HepG2 (cell line): ENCODE results near the gene TAS1R3. TPM values are rescaled to one million over a fixed set of nuclear protein-coding genes. Genes with fewer than 3 reads are reported as not detected.

ENCODE experiments used
- ATAC-seq: fragments of 200-7000 bp; cut with Tn5 transposase; 3 replicates; pipeline ENCODE4 v1.9.1; 2020; ENCODE audit warnings: mild to moderate bottlenecking, moderate library complexity
- BruUV-seq: library from RNA; stranded (reverse); fragments of 400-500 nt; replicated peaks from 2 replicates; lab custom pipeline; 2021; lab: Mats Ljungman, UMichigan
- CTCF ChIA-PET: fragments of 300-600 bp; formaldehyde crosslinking; extraction: SDS; loops from one replicate; lab custom pipeline; 2021; ENCODE audit warnings: low total read pairs, inconsistent platforms, low intra/inter-chr PET ratio; lab: Yijun Ruan, JAX
- POLR2A ChIA-PET: fragments of 350-600 bp; sonication (Branson Sonifier 250); formaldehyde crosslinking; loops from one replicate; lab custom pipeline; 2020; ENCODE audit warnings: antibody characterized with exemption, inconsistent platforms; lab: Yijun Ruan, JAX
- DNase-seq: peaks from one replicate; pipeline ENCODE4 v3.0.0-alpha.2; 2015; ENCODE audit warnings: low spot score
- FAIRE-seq: peaks from 3 replicates; lab custom pipeline; 2011; peaks lifted over from hg19 to GRCh38; lab: Jason Lieb, UNC
- H2AFZ ChIP-seq: one replicate; pipeline ENCODE4 v1.6.1; 2011; ENCODE audit warnings: low read length, inconsistent platforms
- H3K27ac ChIP-seq: fragments of 300-600 bp; 3 replicates; pipeline ENCODE4 v1.8.0; 2011; ENCODE audit warnings: mixed run types, mild to moderate bottlenecking, mixed read lengths, low read length, inconsistent platforms; ENCODE audit not compliant: insufficient read depth; ENCODE audit errors: extremely low read length
- H3K27me3 ChIP-seq, 2 experiments: fragments of 200-600 bp in 1 of 2; 2 replicates in 1 of 2; 3 replicates in 1 of 2; pipeline versions ENCODE4 v1.6.0 to v1.8.0; 2011; ENCODE audit warnings: low read length in 2 of 2, mild to moderate bottlenecking in 2 of 2, moderate library complexity in 2 of 2, inconsistent platforms in 1 of 2; ENCODE audit not compliant: insufficient read depth in 2 of 2, control insufficient read depth in 1 of 2
- H3K36me3 ChIP-seq, 2 experiments: fragments of 200-600 bp in 1 of 2; replicated peaks in 1 of 2; 2 replicates in 1 of 2; 3 replicates in 1 of 2; pipeline versions ENCODE4 v1.5.1 to v1.8.0; 2011; ENCODE audit warnings: low read length in 2 of 2, inconsistent platforms in 1 of 2; ENCODE audit not compliant: insufficient read depth in 2 of 2, control insufficient read depth in 1 of 2
- H3K4me1 ChIP-seq: 2 replicates; pipeline ENCODE4 v1.5.1; 2012; ENCODE audit warnings: low read length, inconsistent platforms; ENCODE audit not compliant: insufficient read depth
- H3K4me2 ChIP-seq: 2 replicates; pipeline ENCODE4 v1.6.0; 2011; ENCODE audit warnings: low read depth, low read length, inconsistent platforms
- H3K4me3 ChIP-seq, 3 experiments: fragments of 200-600 bp in 1 of 3; sonication (generic), shearing (Covaris generic) in 1 of 3; replicated peaks in 1 of 3; 2 replicates each; pipeline ENCODE4 v1.5.1; 2011 to 2016; ENCODE audit warnings: low read length in 3 of 3, inconsistent platforms in 2 of 3, low read depth in 2 of 3, mild to moderate bottlenecking in 2 of 3, control low read depth in 1 of 3, mixed read lengths in 1 of 3; ENCODE audit not compliant: insufficient read depth in 1 of 3
- H3K79me2 ChIP-seq: one replicate; pipeline ENCODE4 v1.6.1; 2011; ENCODE audit warnings: low read length, inconsistent platforms; ENCODE audit not compliant: insufficient read depth
- H3K9ac ChIP-seq: 2 replicates; pipeline ENCODE4 v1.6.0; 2011; ENCODE audit warnings: mild to moderate bottlenecking, low read depth, low read length, inconsistent platforms; ENCODE audit not compliant: insufficient read depth
- H3K9me3 ChIP-seq: 2 replicates; pipeline ENCODE4 v1.5.1; 2012; ENCODE audit warnings: mild to moderate bottlenecking, low read length
- H4K20me1 ChIP-seq: 2 replicates; pipeline ENCODE4 v1.6.0; 2011; ENCODE audit warnings: inconsistent platforms, mild to moderate bottlenecking, low read length, moderate library complexity; ENCODE audit not compliant: insufficient read depth
- ATM ChIP-seq: fragments of 450-650 bp; IDR thresholded peaks from 2 replicates; pipeline ENCODE4 v1.7.1; 2017; ENCODE audit warnings: mild to moderate bottlenecking, borderline replicate concordance
- FOXP4 ChIP-seq: sonication (generic); formaldehyde crosslinking; IDR thresholded peaks from 2 replicates; pipeline ENCODE4 v1.4.0; 2020; ENCODE audit warnings: missing genetic modification reagents
- KIAA2018 ChIP-seq: sonication (generic); formaldehyde crosslinking; IDR thresholded peaks from 2 replicates; pipeline ENCODE4 v1.5.0; 2020; ENCODE audit warnings: mild to moderate bottlenecking, missing genetic modification reagents, borderline replicate concordance
- NCOR1 ChIP-seq: fragments of 200-600 bp; sonication (generic); IDR thresholded peaks from 2 replicates; pipeline ENCODE4 v1.7.0; 2017; ENCODE audit warnings: antibody characterized with exemption, low read length, borderline replicate concordance
- NONO ChIP-seq, 2 experiments: fragments of 450-650 bp in 1 of 2; sonication (generic) in 1 of 2; formaldehyde crosslinking in 1 of 2; IDR thresholded peaks in 1 of 2; conservative IDR thresholded peaks in 1 of 2; 2 replicates each; pipeline versions ENCODE4 v1.6.1 to v1.8.0; 2017 to 2022; ENCODE audit warnings: mild to moderate bottlenecking in 1 of 2, missing genetic modification reagents in 1 of 2, moderate library complexity in 1 of 2
- UBTF ChIP-seq: sonication (generic); formaldehyde crosslinking; IDR thresholded peaks from 2 replicates; pipeline ENCODE4 v1.4.0; 2020; ENCODE audit warnings: mild to moderate bottlenecking, missing genetic modification reagents
- ZNF343 ChIP-seq: sonication (generic); formaldehyde crosslinking; IDR thresholded peaks from 2 replicates; pipeline ENCODE4 v1.4.0; 2020; ENCODE audit warnings: mild to moderate bottlenecking, missing genetic modification reagents
- ZNF446 ChIP-seq: sonication (generic); formaldehyde crosslinking; IDR thresholded peaks from 2 replicates; pipeline ENCODE4 v1.5.0; 2020; ENCODE audit warnings: mild to moderate bottlenecking, missing genetic modification reagents
- ZNF775 ChIP-seq: sonication (generic); formaldehyde crosslinking; IDR thresholded peaks from 2 replicates; pipeline ENCODE4 v1.4.0; 2020; ENCODE audit warnings: missing genetic modification reagents, mild to moderate bottlenecking, moderate library complexity, borderline replicate concordance
- WGBS: methylation state at CpG from one replicate; pipeline ENCODE4 v1.1.6; 2017; ENCODE audit warnings: low lambda C conversion rate; 5-methylcytosine and 5-hydroxymethylcytosine counted together
- in situ Hi-C: cut with HindIII; loops from 2 replicates; pipeline ENCODE4 v1.10.0; 2017; ENCODE audit warnings: low pct_unique_long_range_greater_than_20kb; ENCODE audit not compliant: extremely low pct_ligation_motif_present
- intact Hi-C: fragments of 100-400 bp; cut with micrococcal nuclease; formaldehyde crosslinking; loops from one replicate; pipeline ENCODE4 v1.10.0; 2022; ENCODE audit not compliant: unreplicated experiment
- polyA plus RNA-seq, 8 experiments: library from polyadenylated mRNA; depleted of rRNA in 3 of 8; stranded (reverse) in 7 of 8; unstranded in 1 of 8; fragments of >200 nt; fragmentation: Illumina TruSeq in 4 of 8; extraction: Trizol in 4 of 8; gene quantifications; 2 replicates each; pipeline versions ENCODE4 v1.2.1 to v1.2.3, GENCODE V29; 2011 to 2016; ENCODE audit warnings: low read depth in 4 of 8, missing spikeins in 1 of 8, mixed read lengths in 1 of 8; ENCODE audit not compliant: insufficient read depth in 1 of 8
- total RNA-seq, 5 experiments: library from RNA; depleted of rRNA; stranded (reverse); fragments of >200 nt; fragmentation: Illumina TruSeq; extraction: Trizol; gene quantifications; 2 replicates each; pipeline ENCODE4 v1.2.3, GENCODE V29; 2016; ENCODE audit warnings: low read depth in 1 of 5

TAS1R3 gene
- total and polyA plus RNA-seq, 2 of the 13 experiments (the other 11 are each of a cell fraction or from before 2014, with no cell fraction given), result 0.13 to 0.15 TPM

GRCh38 chr1:1281533-1282321 is 49.4 kb upstream of the TAS1R3 start:
- FAIRE-seq, result peak; percentile 28
- DNase-seq, result peak; percentile 67
- CTCF ChIA-PET, result no interaction called here
- TF ChIP-seq ZNF775 (no peak), ZNF446 (CRISPR knock-in tag) (0 out of 2 replicates have a peak, but pooled peaks have one; percentile 45), NONO (IDR thresholded peaks at IDR 0.05) (no peak), NONO (CRISPR knock-in tag; conservative IDR thresholded peaks at IDR 0.05) (0 out of 2 replicates have a peak, but pooled peaks have one; percentile 37), ZNF343 (no peak; the same call in 1 of the 2 replicates), FOXP4 (CRISPR knock-in tag) (no peak), NCOR1 (peak; percentile 47), ATM (no peak), UBTF (CRISPR knock-in tag) (peak; percentile 94), KIAA2018 (CRISPR knock-in tag) (0 out of 2 replicates have a peak, but pooled peaks have one; percentile 33)

More at GRCh38 chr1:1281533-1282321, 49.4 kb upstream of the TAS1R3 start:
- BruUV-seq, result TSS peak; percentile 70
- H3K79me2 ChIP-seq, result no peaks in the 10 kb centered on the region
- H3K27me3 ChIP-seq, result peaks cover 0 to 2% of the 10 kb centered on the region in 2 experiments; a peak in 1 of 5 replicates
- peaks cover 56% of the 10 kb centered on the region for H3K4me1 ChIP-seq
- peak overlapping the region; percentile 82 for H3K4me2 ChIP-seq
- H3K9me3 ChIP-seq, result no peaks in the 10 kb centered on the region
- no peaks in the 10 kb centered on the region for H3K36me3 ChIP-seq
- H3K9ac ChIP-seq, result peak overlapping the region; percentile 48
- H3K27ac ChIP-seq, result peak overlapping the region; percentile 73
- no peak overlapping the region for H2AFZ ChIP-seq
- H4K20me1 ChIP-seq, result no peaks in the 10 kb centered on the region
- ATAC-seq, result peak; percentile 78
- POLR2A ChIA-PET, result interaction anchor here (1.0 to 1.5 kb wide), 5 partner anchors 8 to 157 kb away, joined by 3 to 7 read pairs (median 6); partner anchors contain the start of gene UBE2J2
- in situ Hi-C loops, result no loop called here
- intact Hi-C loops, result no loop called here
- H3K4me3 ChIP-seq, result peak overlapping the region; percentile 21 to 59 (median 27); a peak in 5 of 6 replicates
- 0% methylated on average over 5 of the region's 26 CpGs for WGBS
